HCT116 (cell line): ENCODE measurements around the gene RASL10A. TPM values are rescaled to one million over a fixed set of nuclear protein-coding genes. Genes with fewer than 3 reads are reported as not detected.

Experiments used
- ATAC-seq: fragments of 200-7000 bp; cut with Tn5 transposase; 2 replicates; pipeline ENCODE4 v1.9.1; 2020; ENCODE audit warnings: mild to moderate bottlenecking, moderate library complexity
- BruUV-seq: library from RNA; stranded (reverse); fragments of 400-500 nt; replicated peaks from 2 replicates; lab custom pipeline; 2021; lab: Mats Ljungman, UMichigan
- CTCF ChIA-PET: fragments of 300-600 bp; sonication (Branson Sonifier 250); formaldehyde crosslinking; loops from one replicate; lab custom pipeline; 2021; ENCODE audit warnings: antibody characterized with exemption; lab: Charles Lee
- POLR2A ChIA-PET: fragments of 300-600, 350-600 bp; sonication (Branson Sonifier 250); formaldehyde crosslinking; loops from one replicate; lab custom pipeline; 2021; ENCODE audit warnings: antibody characterized with exemption; lab: Charles Lee
- RAD21 ChIA-PET, 2 experiments: fragments of 300-600 bp; sonication (Branson Sonifier 250); formaldehyde crosslinking; loops; one replicate each; lab custom pipeline; 2023; ENCODE audit warnings: low total read pairs in 2 of 2; ENCODE audit not compliant: uncharacterized antibody in 2 of 2, unreplicated experiment in 2 of 2, low non-redundant PET in 1 of 2; lab: Charles Lee
- DNase-seq: peaks from one replicate; pipeline ENCODE4 v3.0.0-alpha.2; 2010; ENCODE audit warnings: low read depth, low spot score
- H2AFZ ChIP-seq: fragments of 200-600 bp; shearing (Covaris generic), sonication (generic); 2 replicates; pipeline ENCODE4 v1.6.1; 2017; ENCODE audit warnings: low read depth, mixed run types, mixed read lengths, antibody characterized with exemption, low read length; ENCODE audit not compliant: poor library complexity, severe bottlenecking
- H3K27ac ChIP-seq: 2 replicates; pipeline ENCODE4 v1.5.1; 2012; ENCODE audit warnings: low read depth, low read length
- H3K27me3 ChIP-seq: fragments of 200-600 bp; sonication (generic); 2 replicates; pipeline ENCODE4 v1.6.1; 2016; ENCODE audit warnings: mixed run types, low read length, mixed read lengths; ENCODE audit not compliant: insufficient read depth
- H3K36me3 ChIP-seq, 2 experiments: fragments of 200-500 bp in 1 of 2; fragments of 200-600 bp in 1 of 2; sonication (Bioruptor generic) in 1 of 2; sonication (generic) in 1 of 2; 2 replicates each; pipeline versions ENCODE4 v1.5.1 to v1.6.1; 2014 to 2016; ENCODE audit warnings: low read length in 2 of 2, inconsistent platforms in 1 of 2, mixed read lengths in 1 of 2, mixed run types in 1 of 2; ENCODE audit not compliant: insufficient read depth in 2 of 2, control insufficient read depth in 1 of 2
- H3K4me1 ChIP-seq, 2 experiments: fragments of 200-600 bp in 1 of 2; sonication (generic) in 1 of 2; 2 replicates each; pipeline versions ENCODE4 v1.5.1 to v1.6.1; 2012 to 2017; ENCODE audit warnings: low read length in 2 of 2, inconsistent platforms in 1 of 2, mild to moderate bottlenecking in 1 of 2, mixed read lengths in 1 of 2, mixed run types in 1 of 2, moderate library complexity in 1 of 2; ENCODE audit not compliant: insufficient read depth in 2 of 2, control insufficient read depth in 1 of 2
- H3K4me2 ChIP-seq: fragments of 200-600 bp; sonication (generic); 2 replicates; pipeline ENCODE4 v1.6.1; 2017; ENCODE audit warnings: mixed run types, low read length, mixed read lengths
- H3K4me3 ChIP-seq, 2 experiments: fragments of 200-600 bp in 1 of 2; sonication (generic) in 1 of 2; replicated peaks in 1 of 2; 2 replicates each; pipeline ENCODE4 v1.5.1; 2011 to 2016; ENCODE audit warnings: low read length in 2 of 2, control low read depth in 1 of 2, low read depth in 1 of 2, mild to moderate bottlenecking in 1 of 2, mixed read lengths in 1 of 2, mixed run types in 1 of 2
- H3K79me2 ChIP-seq: fragments of 200-600 bp; sonication (generic); 2 replicates; pipeline ENCODE4 v1.6.1; 2017; ENCODE audit warnings: mild to moderate bottlenecking, mixed run types, low read length, moderate library complexity, mixed read lengths; ENCODE audit not compliant: insufficient read depth
- H3K9ac ChIP-seq: fragments of 200-600 bp; sonication (generic); 2 replicates; pipeline ENCODE4 v1.6.1; 2016; ENCODE audit warnings: low read length, mixed read lengths
- H3K9me2 ChIP-seq: fragments of 200-600 bp; sonication (generic), shearing (Covaris generic); 2 replicates; pipeline ENCODE4 v1.6.1; 2017; ENCODE audit warnings: mixed run types, mild to moderate bottlenecking, moderate library complexity; ENCODE audit not compliant: insufficient read depth
- H3K9me3 ChIP-seq, 2 experiments: fragments of 200-500 bp in 1 of 2; fragments of 200-600 bp in 1 of 2; sonication (Bioruptor generic) in 1 of 2; sonication (generic) in 1 of 2; 2 replicates each; pipeline ENCODE4 v1.6.1; 2014 to 2017; ENCODE audit warnings: low read length in 2 of 2, mixed read lengths in 2 of 2, inconsistent platforms in 1 of 2, low read depth in 1 of 2, mild to moderate bottlenecking in 1 of 2, mixed run types in 1 of 2, moderate library complexity in 1 of 2; ENCODE audit not compliant: control insufficient read depth in 1 of 2, insufficient read depth in 1 of 2
- H4K20me1 ChIP-seq: fragments of 200-600 bp; sonication (generic), shearing (Covaris generic); 2 replicates; pipeline ENCODE4 v1.6.1; 2017; ENCODE audit warnings: mixed run types, mild to moderate bottlenecking, moderate library complexity; ENCODE audit not compliant: insufficient read depth
- CBX3 ChIP-seq: IDR thresholded peaks from 2 replicates; pipeline ENCODE4 v1.6.1; 2012; ENCODE audit warnings: low read depth
- EGR1 ChIP-seq: IDR thresholded peaks from 2 replicates; pipeline ENCODE4 v1.6.1; 2012; ENCODE audit warnings: low read depth
- EZH2phosphoT487 ChIP-seq: fragments of 200-600 bp; IDR thresholded peaks from 2 replicates; pipeline ENCODE4 v1.6.1; 2018; ENCODE audit warnings: antibody characterized with exemption, borderline replicate concordance
- RAD21 ChIP-seq: IDR thresholded peaks from 2 replicates; pipeline ENCODE4 v1.6.1; 2012; ENCODE audit warnings: low read depth, mild to moderate bottlenecking
- REST ChIP-seq: IDR thresholded peaks from 2 replicates; pipeline ENCODE4 v1.6.1; 2012; ENCODE audit warnings: low read depth
- SIN3A ChIP-seq: IDR thresholded peaks from 2 replicates; pipeline ENCODE4 v1.6.1; 2012; ENCODE audit warnings: low read depth
- SP1 ChIP-seq: IDR thresholded peaks from 2 replicates; pipeline ENCODE4 v1.6.1; 2012; ENCODE audit warnings: low read depth
- TCF7L2 ChIP-seq: IDR thresholded peaks from 2 replicates; pipeline ENCODE4 v1.7.0; 2011; ENCODE audit warnings: borderline replicate concordance, inconsistent platforms; ENCODE audit not compliant: insufficient read depth, insufficient read length; ENCODE audit errors: extremely low read depth
- ZFX ChIP-seq: fragments of 450-650 bp; IDR thresholded peaks from 2 replicates; pipeline ENCODE4 v1.6.1; 2017
- intact Hi-C: fragments of 100-400 bp; cut with micrococcal nuclease; formaldehyde crosslinking; loops from 2 replicates; pipeline ENCODE4 v1.10.0; 2022
- total RNA-seq: library from RNA; stranded (reverse); gene quantifications from one replicate; pipeline ENCODE4 v1.2.1, GENCODE V29; 2021; ENCODE audit not compliant: unreplicated experiment
- TF ChIP-seq, protein P1 (sequence below): IDR thresholded peaks from 2 replicates; pipeline ENCODE4 v1.6.1; 2011; ENCODE audit warnings: mild to moderate bottlenecking, low read length, moderate library complexity; ENCODE audit not compliant: insufficient replicate concordance; ENCODE audit errors: extremely low read depth
- TF ChIP-seq, protein P2 (sequence below), 3 experiments: fragments of 200-600 bp in 1 of 3; sonication (generic) in 1 of 3; IDR thresholded peaks in 2 of 3; conservative IDR thresholded peaks in 1 of 3; 2 replicates each; pipeline ENCODE4 v1.5.1; 2012 to 2017; ENCODE audit warnings: low read depth in 2 of 3, low read length in 2 of 3, antibody characterized with exemption in 1 of 3, borderline replicate concordance in 1 of 3, control low read depth in 1 of 3, mild to moderate bottlenecking in 1 of 3, mixed read lengths in 1 of 3, mixed run types in 1 of 3, moderate library complexity in 1 of 3; ENCODE audit not compliant: insufficient read depth in 1 of 3

RASL10A gene
- total RNA-seq, 1 experiment from 2014 or later, result 0.96 TPM

GRCh38 chr22:29309332-29310064, 6.0 kb downstream of the RASL10A start:
- Histone ChIP-seq H3K9ac (no peak overlapping the region), H3K4me1 (peaks cover 35 to 63% of the 10 kb centered on the region in 2 experiments), H2AFZ (no peak overlapping the region), H3K4me3 (no peak overlapping the region), H3K9me2 (no peaks in the 10 kb centered on the region), H4K20me1 (no peaks in the 10 kb centered on the region), H3K27me3 (no peaks in the 10 kb centered on the region), H3K4me2 (no peak overlapping the region), H3K36me3 (no peaks in the 10 kb centered on the region), H3K27ac (peak overlapping the region; percentile 31; the same call in 1 of the 2 replicates), H3K79me2 (peaks cover 7% of the 10 kb centered on the region; the same call in 1 of the 2 replicates), H3K9me3 (no peaks in the 10 kb centered on the region)
- ChIA-PET CTCF (no interaction called here), RAD21 (no interaction called here), POLR2A (no interaction called here)
- ATAC-seq, result no peak
- no peak for TF ChIP-seq SIN3A
- intact Hi-C loops, result no loop called here
- no peak for DNase-seq
- no TSS peak for BruUV-seq

DNA sequence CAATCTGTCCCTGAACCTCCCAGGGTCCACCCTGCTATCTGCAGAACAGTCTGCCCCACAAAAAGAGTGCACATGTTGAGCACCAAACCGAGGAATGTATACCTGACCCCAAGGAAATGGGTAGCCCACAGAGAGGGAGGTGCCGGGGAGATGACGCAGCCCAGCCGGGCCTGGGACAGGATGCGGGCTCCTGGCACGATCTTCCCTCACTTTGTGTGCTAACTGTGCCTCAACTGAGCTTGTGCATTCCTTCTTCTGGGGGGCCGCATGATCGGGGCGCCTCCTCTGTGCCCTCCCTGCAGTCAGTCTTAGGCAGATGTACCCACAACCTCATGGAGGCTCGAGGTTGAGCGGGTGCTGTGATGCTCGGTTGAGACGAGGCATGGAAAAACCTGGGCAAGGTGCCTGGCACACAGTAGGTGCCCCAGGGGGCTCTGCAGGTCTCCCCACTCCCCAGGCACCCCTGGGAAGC, 6.7 kb downstream of the RASL10A start:
- ChIA-PET CTCF (no interaction called here), RAD21 (no interaction called here), POLR2A (no interaction called here)
- no peak overlapping the region for H3K4me2 ChIP-seq
- peaks cover 7% of the 10 kb centered on the region; the same call in 1 of the 2 replicates for H3K79me2 ChIP-seq
- no peak overlapping the region for H3K4me3 ChIP-seq
- no peaks in the 10 kb centered on the region for H4K20me1 ChIP-seq
- no peaks in the 10 kb centered on the region for H3K9me3 ChIP-seq
- H2AFZ ChIP-seq, result no peak overlapping the region
- BruUV-seq, result no TSS peak
- H3K9ac ChIP-seq, result no peak overlapping the region
- H3K36me3 ChIP-seq, result no peaks in the 10 kb centered on the region
- ATAC-seq, result no peak
- intact Hi-C loops, result no loop called here
- H3K9me2 ChIP-seq, result no peaks in the 10 kb centered on the region
- H3K27me3 ChIP-seq, result no peaks in the 10 kb centered on the region
- H3K4me1 ChIP-seq, result peaks cover 35 to 60% of the 10 kb centered on the region in 2 experiments
- peak overlapping the region; percentile 41; the same call in 1 of the 2 replicates for H3K27ac ChIP-seq
- DNase-seq, result no peak
- TF ChIP-seq EGR1, result no peak
- TF ChIP-seq SP1, result no peak
- TF ChIP-seq CBX3, result no peak
- TF ChIP-seq, protein P1, sequence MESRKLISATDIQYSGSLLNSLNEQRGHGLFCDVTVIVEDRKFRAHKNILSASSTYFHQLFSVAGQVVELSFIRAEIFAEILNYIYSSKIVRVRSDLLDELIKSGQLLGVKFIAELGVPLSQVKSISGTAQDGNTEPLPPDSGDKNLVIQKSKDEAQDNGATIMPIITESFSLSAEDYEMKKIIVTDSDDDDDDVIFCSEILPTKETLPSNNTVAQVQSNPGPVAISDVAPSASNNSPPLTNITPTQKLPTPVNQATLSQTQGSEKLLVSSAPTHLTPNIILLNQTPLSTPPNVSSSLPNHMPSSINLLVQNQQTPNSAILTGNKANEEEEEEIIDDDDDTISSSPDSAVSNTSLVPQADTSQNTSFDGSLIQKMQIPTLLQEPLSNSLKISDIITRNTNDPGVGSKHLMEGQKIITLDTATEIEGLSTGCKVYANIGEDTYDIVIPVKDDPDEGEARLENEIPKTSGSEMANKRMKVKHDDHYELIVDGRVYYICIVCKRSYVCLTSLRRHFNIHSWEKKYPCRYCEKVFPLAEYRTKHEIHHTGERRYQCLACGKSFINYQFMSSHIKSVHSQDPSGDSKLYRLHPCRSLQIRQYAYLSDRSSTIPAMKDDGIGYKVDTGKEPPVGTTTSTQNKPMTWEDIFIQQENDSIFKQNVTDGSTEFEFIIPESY, result no peak
- TF ChIP-seq, protein P2, sequence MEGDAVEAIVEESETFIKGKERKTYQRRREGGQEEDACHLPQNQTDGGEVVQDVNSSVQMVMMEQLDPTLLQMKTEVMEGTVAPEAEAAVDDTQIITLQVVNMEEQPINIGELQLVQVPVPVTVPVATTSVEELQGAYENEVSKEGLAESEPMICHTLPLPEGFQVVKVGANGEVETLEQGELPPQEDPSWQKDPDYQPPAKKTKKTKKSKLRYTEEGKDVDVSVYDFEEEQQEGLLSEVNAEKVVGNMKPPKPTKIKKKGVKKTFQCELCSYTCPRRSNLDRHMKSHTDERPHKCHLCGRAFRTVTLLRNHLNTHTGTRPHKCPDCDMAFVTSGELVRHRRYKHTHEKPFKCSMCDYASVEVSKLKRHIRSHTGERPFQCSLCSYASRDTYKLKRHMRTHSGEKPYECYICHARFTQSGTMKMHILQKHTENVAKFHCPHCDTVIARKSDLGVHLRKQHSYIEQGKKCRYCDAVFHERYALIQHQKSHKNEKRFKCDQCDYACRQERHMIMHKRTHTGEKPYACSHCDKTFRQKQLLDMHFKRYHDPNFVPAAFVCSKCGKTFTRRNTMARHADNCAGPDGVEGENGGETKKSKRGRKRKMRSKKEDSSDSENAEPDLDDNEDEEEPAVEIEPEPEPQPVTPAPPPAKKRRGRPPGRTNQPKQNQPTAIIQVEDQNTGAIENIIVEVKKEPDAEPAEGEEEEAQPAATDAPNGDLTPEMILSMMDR (IDR thresholded peaks at IDR 0.05 in 2 of 3, conservative IDR thresholded peaks at IDR 0.05 in 1 of 3; ENCODE audit: borderline replicate concordance in 1 of 3, insufficient read depth in 1 of 3, low read depth in 2 of 3, low read length in 2 of 3), result no peak
- TF ChIP-seq SIN3A, result no peak
- TF ChIP-seq ZFX, result no peak
- TF ChIP-seq RAD21, result no peak
- no peak for TF ChIP-seq TCF7L2
- TF ChIP-seq REST, result no peak
- no peak for TF ChIP-seq EZH2phosphoT487
